Activated CD8-positive, alpha-beta memory T cell treated with anti-CD3 and anti-CD28 coated beads for 4 hours (primary cell): Measurements from ENCODE around the gene FTCD.

Experiments
- DNase-seq, 2 donors: peaks; one replicate each; pipeline ENCODE4 v3.0.0-alpha.2; 2020; ENCODE audit warnings: low read depth in 2 of 2

The FTCD gene

GRCh38 chr21:46093668-46094400 is 61.5 kb downstream of the FTCD start:
- DNase-seq: no peak

GRCh38 chr21:46092811-46093667 is 62.3 kb downstream of the FTCD start:
- no peak for DNase-seq

GRCh38 chr21:46092026-46092764 is 63.2 kb downstream of the FTCD start:
- DNase-seq: no peak

GRCh38 chr21:46091631-46092025 is 63.8 kb downstream of the FTCD start:
- DNase-seq: no peak

GRCh38 chr21:46091118-46091517 is 64.3 kb downstream of the FTCD start:
- no peak for DNase-seq

- DNase-seq: no peak
Measured at GRCh38 chr21:46089285-46089684, 66.1 kb downstream of the FTCD start.

- DNase-seq: no peak
Measured at GRCh38 chr21:46088189-46088588, 67.2 kb downstream of the FTCD start.

GRCh38 chr21:46087641-46088040 is 67.7 kb downstream of the FTCD start:
- no peak for DNase-seq
